Mucosa of gallbladder (tissue), 1 donor: Measurements from ENCODE around the gene NAV3. TPM values are rescaled to one million over a fixed set of nuclear protein-coding genes. Genes with fewer than 3 reads are reported as not detected.

ENCODE experiments used
- DNase-seq: peaks from one replicate; pipeline ENCODE4 v3.0.0-alpha.2; 2020; ENCODE audit warnings: low spot score
- total RNA-seq: library from RNA; stranded (reverse); gene quantifications from one replicate; pipeline ENCODE4 v1.2.1, GENCODE V29; 2021
- donor health status: DM: no; HTN: no; CAD: no.

Gene NAV3
- total RNA-seq, 1 donor from 2014 or later = 31.7 TPM

DNA sequence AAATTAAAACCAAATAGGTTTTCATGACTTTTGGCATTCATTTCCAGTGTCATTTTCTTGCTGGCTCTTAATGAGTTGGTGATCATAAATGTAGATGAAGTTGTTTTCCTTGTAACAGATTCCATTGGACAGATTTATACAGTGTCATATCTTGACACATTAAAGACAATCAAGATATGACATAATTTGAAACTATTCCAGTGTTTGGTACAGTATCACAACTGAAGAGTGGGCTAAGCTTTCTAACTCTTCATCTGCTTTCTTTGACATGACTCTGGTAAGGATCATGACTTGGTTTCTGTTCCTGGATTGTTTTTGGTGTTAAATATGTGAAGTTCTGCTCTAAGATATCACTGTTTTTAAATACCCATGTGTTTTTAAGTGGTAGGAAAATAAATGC lies 289.6 kb downstream of the NAV3 start:
- DNase-seq = no peak

DNA sequence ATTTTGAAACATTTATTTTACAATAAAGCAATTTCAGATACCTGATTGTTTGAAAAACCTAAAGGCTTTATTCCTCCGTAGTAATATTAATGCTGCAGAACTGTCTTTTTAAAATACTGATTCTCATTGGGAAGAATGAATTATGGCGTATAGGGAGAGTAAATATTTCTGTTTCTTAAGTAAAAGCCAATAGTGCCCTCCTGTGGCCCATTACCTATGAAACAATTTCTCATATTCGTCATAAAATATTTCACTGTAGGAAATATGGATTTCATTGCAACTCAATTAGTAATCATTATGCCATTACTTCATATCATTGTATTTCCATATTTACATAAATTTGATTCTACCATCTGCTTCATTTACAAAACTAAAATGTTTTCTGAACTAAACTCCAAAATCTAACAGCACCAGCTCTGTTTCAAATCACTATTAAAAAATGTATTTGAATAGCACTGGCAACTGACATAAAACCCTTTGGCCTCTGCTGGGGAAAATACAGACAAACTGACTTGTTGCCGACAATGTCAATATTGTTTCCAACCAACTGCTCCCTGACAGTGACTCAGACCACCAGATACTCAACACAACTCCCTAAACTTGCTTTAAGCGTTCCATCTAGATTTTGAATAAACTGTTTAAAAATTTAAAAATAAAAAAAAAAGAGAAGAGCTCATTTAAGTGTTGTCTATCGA lies 290.3 kb downstream of the NAV3 start:
- DNase-seq = no peak

DNA sequence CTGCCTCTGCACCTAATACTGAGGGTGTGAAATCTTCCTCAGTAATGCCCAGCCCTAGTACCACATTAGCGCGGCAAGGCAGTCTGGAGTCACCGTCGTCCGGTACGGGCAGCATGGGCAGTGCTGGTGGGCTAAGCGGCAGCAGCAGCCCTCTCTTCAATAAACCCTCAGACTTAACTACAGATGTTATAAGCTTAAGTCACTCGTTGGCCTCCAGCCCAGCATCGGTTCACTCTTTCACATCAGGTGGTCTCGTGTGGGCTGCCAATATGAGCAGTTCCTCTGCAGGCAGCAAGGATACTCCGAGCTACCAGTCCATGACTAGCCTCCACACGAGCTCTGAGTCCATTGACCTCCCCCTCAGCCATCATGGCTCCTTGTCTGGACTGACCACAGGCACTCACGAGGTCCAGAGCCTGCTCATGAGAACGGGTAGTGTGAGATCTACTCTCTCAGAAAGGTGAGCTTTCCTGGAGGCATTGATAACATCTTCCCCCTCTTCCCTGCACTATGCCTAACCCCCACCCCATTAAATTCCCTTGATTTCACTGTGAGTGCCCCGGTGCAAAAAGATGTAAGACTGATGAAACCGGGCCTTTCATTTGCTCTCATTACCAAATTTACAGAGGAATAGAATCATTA lies 291.4 kb downstream of the NAV3 start:
- DNase-seq = no peak

DNA sequence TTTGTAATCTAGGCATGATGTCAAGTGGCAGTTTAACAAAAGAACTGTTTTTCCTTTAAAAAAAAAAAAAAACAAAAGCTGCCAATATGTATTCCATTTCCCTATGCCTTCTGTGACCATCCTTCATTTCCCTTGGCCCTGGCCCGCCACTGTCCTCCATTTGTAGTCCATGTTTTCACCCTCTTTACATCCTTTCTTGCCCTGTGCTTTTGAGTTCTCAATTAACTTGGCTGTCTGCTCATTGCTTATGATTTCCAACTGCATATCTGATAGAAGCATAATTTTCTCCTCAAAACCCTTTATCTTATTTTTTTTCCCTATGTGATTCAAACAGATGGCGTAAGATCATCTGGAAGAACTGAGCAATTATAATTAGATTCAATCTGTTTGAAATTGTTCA lies 297.5 kb downstream of the NAV3 start:
- DNase-seq = no peak

DNA sequence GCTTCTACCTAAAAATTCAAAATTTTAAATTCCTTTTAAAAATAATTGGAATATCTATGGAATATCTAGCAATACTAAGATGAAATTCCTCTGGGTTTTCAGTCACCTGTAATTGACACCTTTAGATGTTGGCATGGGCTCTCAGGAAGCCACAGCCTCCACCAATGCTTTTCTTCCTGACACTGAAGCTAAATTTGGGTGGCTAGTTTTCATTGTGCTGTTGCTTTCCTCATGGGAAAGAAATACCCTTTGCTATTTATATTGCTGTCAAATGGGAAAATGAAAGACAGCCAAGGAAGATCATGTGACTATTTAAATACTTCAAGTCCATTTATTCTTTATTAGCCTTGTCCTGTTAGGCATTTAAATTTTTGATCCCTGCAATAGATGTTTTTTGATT lies 313.0 kb downstream of the NAV3 start:
- no peak for DNase-seq

DNA sequence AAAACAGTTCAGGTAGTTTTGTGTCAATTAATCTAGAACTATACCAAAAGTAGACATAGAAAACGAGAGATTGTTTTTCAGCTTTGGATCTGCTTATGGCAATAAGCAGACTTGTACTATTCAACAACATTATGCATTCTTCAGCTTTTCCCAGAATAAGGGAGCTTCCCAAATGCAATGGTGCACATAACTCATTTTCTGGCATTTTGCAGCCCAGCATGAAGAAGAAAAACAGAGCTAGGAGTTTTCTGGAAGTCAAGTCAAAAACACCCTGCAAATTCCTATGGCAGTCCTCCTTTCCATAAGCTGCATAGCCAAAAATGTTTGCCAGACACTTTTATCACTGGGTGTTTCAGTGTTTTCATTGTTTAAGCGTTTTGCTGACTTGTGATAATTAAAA lies 314.7 kb downstream of the NAV3 start:
- DNase-seq = no peak

DNA sequence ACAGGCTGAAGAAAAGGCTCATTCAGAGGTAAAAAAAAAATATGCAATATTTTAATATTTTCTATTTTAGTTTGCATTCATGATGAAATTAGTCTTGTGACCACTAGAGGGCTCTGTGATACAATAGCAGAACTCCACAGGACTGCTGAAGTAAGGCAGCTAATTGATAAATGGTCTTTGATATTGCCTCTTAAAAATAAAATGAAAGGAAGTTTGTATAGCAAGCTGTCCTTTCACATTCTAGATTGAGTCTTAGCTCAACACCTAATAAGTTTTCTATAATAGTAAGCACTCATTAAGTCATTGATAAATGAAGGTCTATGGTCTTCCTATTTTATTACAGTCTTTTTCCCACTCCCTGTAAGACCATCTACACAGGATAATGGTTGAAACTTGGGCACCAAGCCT lies 315.7 kb downstream of the NAV3 start:
- DNase-seq = no peak

DNA sequence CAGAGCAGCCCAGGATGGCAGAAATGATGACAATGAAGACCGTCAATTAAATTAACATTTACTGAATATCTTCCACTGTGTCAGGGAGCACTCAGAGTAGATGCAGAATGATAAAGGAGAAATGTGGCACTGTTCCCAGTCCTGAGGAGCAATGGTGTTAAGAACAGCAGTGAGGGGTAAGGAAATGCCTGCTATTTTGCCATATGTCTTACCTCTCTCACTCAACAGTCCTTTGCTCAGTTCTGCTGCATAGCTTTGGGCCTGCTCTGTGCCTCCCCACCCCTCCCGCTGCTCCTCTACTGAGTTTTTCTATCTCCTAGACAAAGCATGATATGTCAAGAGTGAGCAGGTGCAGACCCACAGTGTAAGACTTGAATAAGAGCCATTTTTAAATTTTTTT lies 318.8 kb downstream of the NAV3 start:
- DNase-seq = no peak

DNA sequence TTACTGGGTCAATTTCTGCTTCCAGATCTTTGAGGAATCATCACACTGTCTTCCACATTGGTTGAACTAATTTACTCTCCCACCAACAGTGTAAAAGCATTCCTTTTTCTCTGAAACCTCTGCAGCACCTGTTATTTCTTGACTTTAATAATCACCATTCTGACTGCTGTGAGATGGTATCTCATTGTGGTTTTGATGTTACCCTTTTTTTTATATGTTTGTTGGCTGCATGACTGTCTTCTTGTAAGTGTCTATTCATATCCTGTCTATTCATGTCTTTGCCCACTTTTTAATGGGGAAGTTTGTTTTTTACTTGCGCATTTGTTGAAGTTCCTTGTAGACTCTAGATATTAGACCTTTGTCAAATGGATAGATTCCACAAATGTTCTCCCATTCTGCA lies 324.9 kb downstream of the NAV3 start:
- no peak for DNase-seq

DNA sequence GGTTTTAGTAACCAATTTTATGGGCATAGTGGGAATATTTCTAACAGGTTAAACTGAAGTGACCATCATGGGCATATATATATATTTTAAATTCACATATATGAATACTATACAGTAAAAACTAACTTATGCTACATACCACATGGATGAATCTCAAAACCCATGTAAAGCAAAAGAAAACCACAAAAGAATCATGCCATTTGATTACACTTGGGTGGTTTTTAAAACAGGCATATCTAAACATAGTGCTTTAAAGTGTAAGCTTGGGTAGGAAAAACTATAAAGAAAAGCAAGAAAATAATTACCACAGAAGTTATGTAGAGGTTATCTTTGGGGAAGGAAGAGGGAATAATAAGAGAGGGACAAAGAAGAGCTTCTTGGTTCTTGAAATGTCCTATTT lies 326.1 kb downstream of the NAV3 start:
- no peak for DNase-seq

DNA sequence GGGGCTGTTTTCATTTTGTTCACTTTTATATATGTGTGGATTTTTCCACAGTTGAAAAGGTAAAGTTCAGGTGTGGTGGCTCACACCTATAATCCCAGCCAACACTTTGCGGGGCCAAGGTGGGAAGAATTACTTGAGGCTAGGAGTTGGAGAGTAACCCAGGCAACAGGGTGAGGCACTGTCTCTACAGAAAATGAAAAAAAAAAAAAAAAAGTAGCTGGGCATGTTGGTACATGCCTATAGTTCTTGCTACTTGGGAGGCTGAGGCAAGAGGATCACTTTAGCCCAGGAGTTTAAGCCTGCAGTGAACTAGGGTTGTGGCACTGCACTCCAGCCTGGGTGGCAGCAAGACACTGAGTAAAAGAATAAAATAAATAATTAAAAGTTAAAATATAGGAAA lies 326.5 kb downstream of the NAV3 start:
- DNase-seq = no peak

DNA sequence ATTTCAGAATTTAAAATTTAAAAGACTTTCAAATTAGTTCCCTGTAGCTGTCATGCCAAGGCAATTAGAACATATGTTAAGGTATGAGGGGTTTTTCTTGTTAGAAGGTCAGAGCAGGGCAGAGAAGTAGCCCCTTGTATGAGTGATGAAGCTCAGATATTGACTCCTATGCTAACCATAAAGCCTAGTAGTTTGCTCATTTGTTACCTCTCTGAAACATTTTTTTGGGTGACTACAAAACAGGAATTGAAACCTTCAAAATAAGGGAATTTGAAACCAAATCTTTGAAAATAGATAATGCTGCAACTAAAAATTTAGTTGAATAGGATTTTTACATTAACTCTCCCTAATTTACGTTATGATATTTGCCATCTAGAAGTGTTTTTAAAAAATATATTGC lies 333.5 kb downstream of the NAV3 start:
- no peak for DNase-seq

DNA sequence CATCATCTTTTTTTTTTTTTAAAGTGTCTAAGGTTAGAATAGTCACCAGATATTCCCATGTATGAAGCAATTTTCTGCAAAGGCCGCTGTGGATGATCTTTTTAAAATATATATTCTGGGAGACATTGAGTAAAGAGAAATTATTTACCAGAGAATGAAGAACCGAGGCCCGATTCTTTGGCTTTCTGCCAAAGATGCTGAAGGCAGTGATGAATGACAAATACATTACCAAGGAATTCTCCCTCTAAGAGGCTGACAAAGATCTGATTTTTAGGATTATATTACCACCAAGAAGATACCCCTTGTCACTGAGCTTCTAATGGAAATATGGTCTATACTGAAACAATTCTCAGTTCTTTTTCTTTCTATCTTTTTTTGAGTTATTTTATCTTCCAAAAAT lies 336.8 kb downstream of the NAV3 start:
- no peak for DNase-seq

DNA sequence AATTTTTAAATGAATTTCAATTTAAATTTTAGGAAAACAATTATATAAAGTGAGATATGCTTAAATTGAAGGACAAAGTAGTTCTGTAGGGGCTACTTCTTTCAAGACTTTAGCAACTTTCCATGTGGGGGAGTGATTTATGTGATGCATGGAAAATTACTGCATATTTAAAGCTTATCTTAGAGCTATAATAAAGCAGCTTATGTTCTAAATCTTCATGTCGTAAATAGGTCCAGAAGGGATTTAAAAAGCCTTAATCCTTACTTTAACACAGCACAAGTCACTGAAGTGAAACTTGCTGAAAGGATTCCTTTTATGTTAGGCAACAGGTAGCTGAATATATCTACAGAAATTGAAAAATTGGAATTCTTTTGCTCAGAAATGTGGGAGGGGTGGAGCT lies 340.4 kb downstream of the NAV3 start:
- no peak for DNase-seq

DNA sequence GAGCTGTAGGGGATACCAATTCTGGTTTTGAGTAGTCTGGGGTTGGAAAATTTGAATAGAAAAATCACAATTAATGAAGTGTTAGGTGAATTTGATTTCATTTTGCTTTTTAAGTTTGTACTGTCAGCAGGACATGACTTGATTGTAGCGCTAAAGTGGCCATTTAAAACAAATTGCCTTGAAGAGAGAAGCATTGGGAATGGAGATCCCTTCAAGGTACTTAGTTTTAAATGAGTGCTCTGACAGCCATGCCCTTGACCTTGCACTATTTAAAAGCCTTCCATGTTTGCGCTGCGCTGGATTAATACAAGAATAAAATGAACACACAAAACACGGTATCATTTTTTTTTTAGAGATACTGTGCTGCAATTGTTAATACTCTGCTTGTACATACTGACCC lies 345.9 kb downstream of the NAV3 start:
- no peak for DNase-seq

DNA sequence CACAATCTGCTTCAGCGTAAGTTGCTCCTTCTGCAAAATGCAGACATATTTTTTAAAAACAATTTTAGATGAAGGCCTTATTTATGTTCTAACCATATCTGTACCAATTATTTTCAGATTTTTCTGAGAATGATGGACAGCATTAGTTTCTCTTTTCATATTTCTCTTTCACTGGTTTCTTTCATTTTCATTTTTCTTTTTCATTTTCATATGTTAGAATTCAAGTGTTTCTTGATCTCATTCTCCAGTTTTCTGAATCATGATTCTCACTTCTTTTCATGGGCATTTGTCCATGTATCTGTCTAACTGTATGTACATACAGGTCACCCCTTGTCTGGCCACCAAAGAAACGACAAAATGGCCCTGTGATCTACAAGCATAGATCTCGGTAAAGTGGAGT lies 346.6 kb downstream of the NAV3 start:
- DNase-seq = no peak

DNA sequence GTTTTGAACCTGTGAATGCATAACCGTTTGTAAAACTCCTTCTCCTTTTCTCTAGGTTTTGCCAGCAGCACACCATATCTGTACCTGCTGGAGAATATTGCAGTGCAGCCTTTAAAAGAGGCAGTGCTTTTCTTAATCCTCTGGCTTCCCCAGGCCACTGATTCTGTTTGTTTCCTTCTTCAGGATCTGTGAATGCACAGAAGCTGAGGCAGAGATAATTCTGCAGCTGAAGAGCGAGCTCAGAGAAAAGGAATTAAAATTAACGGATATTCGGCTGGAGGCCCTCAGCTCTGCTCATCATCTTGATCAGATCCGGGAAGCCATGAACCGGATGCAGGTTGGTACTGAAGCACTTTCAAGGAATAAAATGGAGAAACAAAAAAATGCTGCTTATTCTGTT lies 348.7 kb downstream of the NAV3 start:
- no peak for DNase-seq

DNA sequence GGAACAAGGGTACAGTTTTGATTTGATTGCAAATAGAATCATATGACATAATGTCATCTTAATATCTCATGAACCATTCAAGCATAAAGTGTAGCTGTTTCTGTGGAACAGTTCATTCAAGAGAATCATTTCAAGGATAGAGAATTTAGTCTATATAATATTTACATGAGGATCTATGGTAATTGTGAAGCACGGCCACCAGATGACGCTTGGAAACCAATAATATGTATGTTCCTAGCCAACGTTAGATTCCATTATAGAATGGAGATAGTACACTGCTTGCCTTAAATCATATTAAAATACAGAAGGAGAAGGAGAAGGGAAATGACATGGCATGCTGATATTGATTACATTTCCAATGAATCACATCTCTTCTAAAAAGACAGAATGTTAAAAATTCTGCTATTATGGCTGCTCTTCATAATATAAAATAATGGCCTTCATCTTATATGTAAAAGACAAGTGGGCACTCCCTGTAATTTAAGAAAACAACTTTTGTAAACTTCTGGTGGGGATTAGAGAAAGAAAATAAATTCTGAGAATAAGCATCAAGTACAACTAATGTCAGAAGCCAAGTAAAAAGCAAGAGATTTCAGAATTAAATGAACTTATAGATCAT lies 351.0 kb downstream of the NAV3 start:
- no peak for DNase-seq

DNA sequence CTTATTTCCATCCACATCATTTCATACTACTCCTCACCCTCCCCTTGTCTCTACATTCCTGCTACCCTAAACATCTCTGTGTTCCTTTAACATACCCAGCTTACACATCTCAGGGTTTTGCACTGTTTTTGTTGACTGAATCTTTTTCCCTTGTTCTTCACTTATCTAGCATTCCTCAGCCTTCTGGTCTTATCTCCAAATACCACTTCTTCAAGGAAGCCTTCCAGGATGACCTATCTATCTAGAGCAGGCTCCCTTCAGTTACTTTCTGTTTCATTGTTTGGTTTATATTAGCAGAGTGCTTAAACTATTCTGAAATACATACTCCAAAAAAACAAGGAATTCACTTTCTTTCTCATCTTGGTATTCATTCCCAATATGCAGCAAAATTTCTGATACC lies 353.1 kb downstream of the NAV3 start:
- DNase-seq = no peak

DNA sequence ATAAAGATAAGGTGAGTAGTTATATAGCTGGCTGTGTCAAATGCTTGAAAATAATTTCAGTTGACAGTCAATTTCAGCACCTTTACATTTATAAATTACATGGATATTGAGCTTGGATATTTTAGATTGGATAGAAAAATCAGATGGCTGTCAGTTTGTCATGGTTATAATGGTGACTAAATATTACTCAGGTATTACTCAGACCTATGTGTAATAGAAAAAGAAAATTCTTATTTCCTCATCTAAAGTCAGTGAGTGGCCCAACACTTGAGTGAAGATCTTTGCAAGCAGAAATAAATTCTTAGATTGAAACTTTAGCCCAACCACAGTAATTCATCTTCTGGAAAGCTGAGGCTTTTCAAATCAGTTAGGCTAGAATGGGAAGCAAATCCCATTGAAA lies 354.4 kb downstream of the NAV3 start:
- no peak for DNase-seq

DNA sequence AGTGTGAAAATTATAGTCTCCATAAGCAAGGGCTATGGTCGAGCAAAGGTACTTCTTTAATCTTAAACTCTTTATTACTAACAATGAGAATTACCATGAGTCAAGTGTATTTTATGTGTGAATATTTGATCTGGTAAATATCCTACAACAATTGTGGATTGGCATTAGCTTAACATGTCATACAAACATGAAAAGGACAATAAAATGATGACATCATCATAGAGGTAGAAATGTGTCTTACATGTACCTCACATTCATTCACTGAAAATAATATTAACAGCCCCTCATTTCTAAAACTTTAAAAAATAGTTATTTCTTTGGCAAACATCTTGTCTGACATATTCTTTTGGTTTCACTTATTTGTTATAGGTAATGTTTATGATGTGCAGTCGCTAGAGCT lies 355.0 kb downstream of the NAV3 start:
- no peak for DNase-seq

DNA sequence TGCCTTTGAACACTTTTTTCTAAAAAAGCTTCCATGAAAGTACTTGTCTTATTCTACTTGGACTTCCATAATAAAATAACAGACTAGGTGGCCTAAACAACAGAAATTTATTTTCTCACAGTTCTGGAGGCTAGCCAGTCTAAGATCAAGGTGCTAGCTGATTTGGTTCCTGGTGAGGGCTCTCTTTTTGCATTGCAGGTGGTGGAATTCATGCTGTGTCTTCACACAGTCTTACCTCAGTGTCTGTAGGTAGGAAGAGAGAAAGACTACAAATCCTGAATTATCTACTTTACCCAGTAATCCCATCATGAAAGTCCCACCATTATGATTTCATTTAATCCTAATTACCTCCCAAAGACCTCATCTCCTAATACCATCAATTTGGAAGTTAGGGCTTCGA lies 356.0 kb downstream of the NAV3 start:
- DNase-seq = no peak

DNA sequence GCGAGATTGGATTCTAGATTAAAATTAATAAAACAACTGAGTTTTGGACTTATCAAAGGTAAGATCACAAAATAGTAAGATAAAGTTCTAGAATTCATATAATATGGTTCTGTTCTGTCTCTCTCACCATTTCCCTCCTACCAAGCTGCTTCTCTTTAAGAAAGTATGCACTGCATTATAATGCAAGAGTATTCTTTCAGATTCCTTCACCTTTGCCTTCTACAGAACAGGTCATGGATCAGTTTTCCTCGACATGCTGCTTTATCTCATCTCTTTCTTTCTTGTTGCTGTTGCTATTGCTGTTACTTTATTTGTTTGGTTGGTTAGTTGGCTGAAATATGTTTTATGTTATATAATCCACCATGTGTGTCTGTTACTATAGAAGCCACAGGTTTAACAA lies 357.0 kb downstream of the NAV3 start:
- DNase-seq = no peak

DNA sequence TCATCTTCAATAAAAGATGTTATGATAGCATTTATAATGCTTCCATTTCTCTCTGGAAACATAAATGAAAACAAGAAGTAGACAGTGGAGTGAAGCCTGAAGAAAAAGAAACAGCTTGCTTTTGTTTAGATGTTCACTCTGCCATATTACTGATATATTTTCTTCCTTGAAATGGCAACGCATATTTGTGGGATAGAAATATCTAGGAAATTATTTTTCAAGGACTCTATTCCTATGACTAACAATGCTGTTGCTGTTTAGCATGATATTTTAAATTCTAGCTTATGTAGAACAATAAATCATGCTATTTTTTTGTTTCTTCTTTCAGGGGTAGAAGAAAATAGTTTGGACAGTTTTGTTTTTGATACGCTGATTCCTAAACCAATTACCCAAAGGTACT lies 359.0 kb downstream of the NAV3 start:
- no peak for DNase-seq
